Activated CD8-positive, alpha-beta T cell treated with anti-CD3 and anti-CD28 coated beads for 36 hours (primary cell): Measurements from ENCODE around the gene COL5A1. TPM values are rescaled to one million over a fixed set of nuclear protein-coding genes. Genes with fewer than 3 reads are reported as not detected.

Source experiments
- ATAC-seq: fragments of 200-7000 bp; cut with Tn5 transposase; one replicate; pipeline ENCODE4 v1.10.0; 2021; ENCODE audit warnings: mild to moderate bottlenecking, moderate library complexity
- CTCF ChIA-PET: fragments of 350-600 bp; sonication (Branson Sonifier 250); formaldehyde crosslinking; loops from one replicate; lab custom pipeline; 2021; ENCODE audit warnings: antibody characterized with exemption; lab: Charles Lee
- POLR2A ChIA-PET: fragments of 350-600 bp; sonication (Branson Sonifier 250); formaldehyde crosslinking; loops from one replicate; lab custom pipeline; 2021; ENCODE audit warnings: antibody characterized with exemption; lab: Charles Lee
- DNase-seq: peaks from one replicate; pipeline ENCODE4 v3.0.0-alpha.2; 2020
- H3K27ac Mint-ChIP-seq: one replicate; pipeline ENCODE4 v1.8.0; 2021; ENCODE audit warnings: mild to moderate bottlenecking, mixed read lengths
- H3K27me3 Mint-ChIP-seq: one replicate; pipeline ENCODE4 v1.8.0; 2021; ENCODE audit warnings: mixed read lengths
- H3K36me3 Mint-ChIP-seq: one replicate; pipeline ENCODE4 v1.8.0; 2021; ENCODE audit warnings: low read depth, mixed read lengths
- H3K4me1 Mint-ChIP-seq: one replicate; pipeline ENCODE4 v1.8.0; 2021; ENCODE audit warnings: low read depth, mixed read lengths
- H3K4me3 Mint-ChIP-seq: one replicate; pipeline ENCODE4 v1.8.0; 2021; ENCODE audit warnings: mild to moderate bottlenecking, moderate library complexity, mixed read lengths
- H3K9me3 Mint-ChIP-seq: one replicate; pipeline ENCODE4 v1.8.0; 2021; ENCODE audit warnings: mixed read lengths
- intact Hi-C: fragments of 100-400 bp; cut with micrococcal nuclease; formaldehyde crosslinking; loops from one replicate; pipeline ENCODE4 v1.10.0; 2022
- total RNA-seq, 2 experiments: library from RNA; stranded (reverse); gene quantifications; one replicate each; pipeline ENCODE4 v1.2.3, GENCODE V29; 2021
- TF ChIP-seq, protein P1 (sequence below): fragments of 200-600 bp; IDR thresholded peaks from one replicate; pipeline ENCODE4 v1.8.0; 2022; ENCODE audit warnings: antibody characterized with exemption, mild to moderate bottlenecking

COL5A1 gene
- total RNA-seq, 2 experiments from 2014 or later = 0.29 to 0.34 TPM

DNA sequence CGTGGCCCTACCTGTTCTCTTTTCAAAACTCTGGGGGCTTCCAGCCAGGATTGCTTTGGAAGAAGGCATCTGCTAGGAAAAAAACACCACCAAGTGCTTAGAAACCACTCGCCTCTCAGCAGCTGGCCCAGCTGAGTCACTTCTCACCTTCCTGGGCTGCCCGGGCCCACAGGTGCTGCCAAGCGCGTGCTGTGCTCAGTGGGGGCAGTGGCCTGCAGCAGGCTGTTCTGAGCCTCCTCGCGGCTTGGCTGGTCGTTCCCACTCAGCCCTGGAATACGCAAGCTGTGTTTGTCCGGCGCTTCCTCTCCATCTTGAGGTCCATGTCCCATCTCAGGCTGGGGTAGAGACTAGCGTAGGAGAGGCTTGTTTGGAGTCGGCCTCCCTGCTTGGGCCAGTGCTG, 136.6 kb downstream of the COL5A1 start:
- H3K4me1 Mint-ChIP-seq = no peaks in the 10 kb centered on the region
- H3K4me3 Mint-ChIP-seq = no peak overlapping the region
- intact Hi-C loops = no loop called here
- ChIA-PET POLR2A (no interaction called here), CTCF (no interaction called here)
- H3K9me3 Mint-ChIP-seq = no peaks in the 10 kb centered on the region
- H3K36me3 Mint-ChIP-seq = no peaks in the 10 kb centered on the region
- peaks cover 2% of the 10 kb centered on the region for H3K27me3 Mint-ChIP-seq
- ATAC-seq (no peak), DNase-seq (no peak)
- TF ChIP-seq, protein P1, sequence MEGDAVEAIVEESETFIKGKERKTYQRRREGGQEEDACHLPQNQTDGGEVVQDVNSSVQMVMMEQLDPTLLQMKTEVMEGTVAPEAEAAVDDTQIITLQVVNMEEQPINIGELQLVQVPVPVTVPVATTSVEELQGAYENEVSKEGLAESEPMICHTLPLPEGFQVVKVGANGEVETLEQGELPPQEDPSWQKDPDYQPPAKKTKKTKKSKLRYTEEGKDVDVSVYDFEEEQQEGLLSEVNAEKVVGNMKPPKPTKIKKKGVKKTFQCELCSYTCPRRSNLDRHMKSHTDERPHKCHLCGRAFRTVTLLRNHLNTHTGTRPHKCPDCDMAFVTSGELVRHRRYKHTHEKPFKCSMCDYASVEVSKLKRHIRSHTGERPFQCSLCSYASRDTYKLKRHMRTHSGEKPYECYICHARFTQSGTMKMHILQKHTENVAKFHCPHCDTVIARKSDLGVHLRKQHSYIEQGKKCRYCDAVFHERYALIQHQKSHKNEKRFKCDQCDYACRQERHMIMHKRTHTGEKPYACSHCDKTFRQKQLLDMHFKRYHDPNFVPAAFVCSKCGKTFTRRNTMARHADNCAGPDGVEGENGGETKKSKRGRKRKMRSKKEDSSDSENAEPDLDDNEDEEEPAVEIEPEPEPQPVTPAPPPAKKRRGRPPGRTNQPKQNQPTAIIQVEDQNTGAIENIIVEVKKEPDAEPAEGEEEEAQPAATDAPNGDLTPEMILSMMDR = no peak
- H3K27ac Mint-ChIP-seq = no peak overlapping the region

DNA sequence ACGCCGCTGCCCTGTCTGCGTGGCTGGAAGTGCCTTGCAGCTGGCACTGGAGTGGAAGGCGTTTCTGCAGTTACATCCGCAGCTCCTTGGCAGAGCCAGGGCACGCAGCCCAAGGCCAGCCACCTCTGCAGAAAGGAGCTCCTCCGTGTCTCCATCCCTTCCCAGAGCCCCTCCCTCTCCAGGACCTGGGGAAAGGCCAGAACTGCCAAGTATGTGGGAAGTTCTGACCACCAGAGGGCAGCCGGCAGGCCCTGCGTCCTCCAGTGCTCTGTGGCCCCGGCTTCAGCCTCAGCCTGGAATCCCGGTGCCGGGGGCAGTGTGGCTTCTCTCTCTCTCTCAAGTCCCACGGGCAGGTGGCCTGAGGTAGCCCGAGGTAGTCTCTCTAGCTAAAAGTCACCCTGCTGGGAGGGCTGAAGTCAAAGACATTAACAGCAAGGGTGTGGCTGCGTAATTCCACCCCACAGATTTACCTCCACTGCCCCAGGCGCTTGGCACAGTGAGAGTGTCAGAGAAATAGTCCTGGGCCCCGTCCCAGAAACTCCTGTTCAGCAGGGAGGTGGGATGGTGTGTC, 137.3 kb downstream of the COL5A1 start:
- Mint-ChIP-seq H3K27ac (no peak overlapping the region), H3K9me3 (no peaks in the 10 kb centered on the region), H3K36me3 (no peaks in the 10 kb centered on the region), H3K4me3 (no peak overlapping the region), H3K4me1 (no peaks in the 10 kb centered on the region), H3K27me3 (peaks cover 2% of the 10 kb centered on the region)
- ATAC-seq = no peak
- TF ChIP-seq, protein P1 = no peak
- ChIA-PET POLR2A (no interaction called here), CTCF (no interaction called here)
- intact Hi-C loops = no loop called here
- no peak for DNase-seq

DNA sequence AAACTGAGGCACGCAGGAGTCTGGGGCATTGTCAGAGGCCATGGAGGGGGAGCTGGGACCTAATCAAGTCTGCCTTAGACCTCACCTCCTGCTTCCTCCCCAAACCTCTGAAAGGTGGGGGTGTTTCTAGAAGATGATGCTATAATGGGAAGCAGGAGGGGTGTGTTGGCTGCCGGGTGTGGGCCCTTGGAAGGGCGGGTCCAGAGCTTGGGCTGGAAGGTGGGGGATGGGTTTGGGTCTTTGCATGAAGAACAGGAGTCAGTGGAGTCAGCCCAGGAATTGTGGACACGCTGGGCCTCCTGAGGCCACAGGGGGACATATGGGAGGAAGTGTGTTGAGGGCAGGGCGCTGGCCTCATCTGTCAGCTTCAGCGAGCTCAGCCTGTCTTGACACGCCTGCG, 138.0 kb downstream of the COL5A1 start:
- Mint-ChIP-seq H3K4me1 (no peaks in the 10 kb centered on the region), H3K27me3 (peaks cover 2% of the 10 kb centered on the region), H3K27ac (no peak overlapping the region), H3K36me3 (no peaks in the 10 kb centered on the region), H3K4me3 (no peak overlapping the region), H3K9me3 (no peaks in the 10 kb centered on the region)
- ChIA-PET CTCF (no interaction called here), POLR2A (no interaction called here)
- ATAC-seq (no peak), DNase-seq (no peak)
- TF ChIP-seq, protein P1 = no peak
- intact Hi-C loops = no loop called here

DNA sequence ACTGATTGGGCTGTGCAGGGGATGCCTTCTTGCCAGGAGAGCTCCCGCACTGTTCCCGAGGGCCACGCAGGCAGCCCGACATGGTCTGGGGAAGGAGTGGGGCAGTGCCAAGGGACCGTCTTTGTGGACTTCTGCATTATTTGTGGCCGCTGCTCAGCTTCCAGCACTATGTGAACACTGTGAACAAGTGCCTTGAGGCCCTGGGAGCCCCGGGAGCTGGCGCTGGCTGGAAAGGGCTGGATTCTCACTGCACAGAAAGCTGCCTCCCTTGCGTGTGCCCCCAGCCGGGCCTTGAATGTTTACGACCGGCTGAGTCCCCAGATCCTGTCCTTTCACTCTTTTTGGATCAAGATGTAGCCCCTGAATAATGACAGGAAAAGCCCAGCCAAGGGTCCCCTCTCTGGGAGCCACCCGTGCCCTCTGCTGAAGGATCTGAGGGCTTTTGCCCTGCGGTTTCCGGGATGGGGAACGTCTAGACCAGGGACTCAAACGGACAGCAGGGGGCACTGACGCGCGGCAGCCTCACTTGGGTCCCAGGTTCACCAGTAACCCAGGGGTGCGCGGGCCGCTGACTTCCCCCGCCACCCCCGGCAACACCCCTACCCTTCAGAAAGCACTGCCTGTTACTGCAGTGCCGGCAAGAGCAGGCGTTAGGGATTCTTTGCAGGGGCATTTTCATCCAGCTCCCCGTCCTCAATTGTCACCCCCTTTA, 140.1 kb downstream of the COL5A1 start:
- ChIA-PET CTCF (interaction anchor here (0.8 to 1.3 kb wide), 2 partner anchors 77 to 332 kb away, joined by 3 to 4 read pairs; no protein-coding TSS in a partner anchor), POLR2A (no interaction called here)
- TF ChIP-seq, protein P1 = peak; percentile 27
- Mint-ChIP-seq H3K9me3 (no peaks in the 10 kb centered on the region), H3K27ac (no peak overlapping the region), H3K27me3 (peaks cover 2% of the 10 kb centered on the region), H3K4me1 (no peaks in the 10 kb centered on the region), H3K4me3 (no peak overlapping the region), H3K36me3 (no peaks in the 10 kb centered on the region)
- ATAC-seq (no peak), DNase-seq (peak; percentile 30)
- intact Hi-C loops = no loop called here
